GM12892 (cell line): ENCODE measurements around the gene GBE1.

Source experiments
- POLR2A ChIP-seq: IDR thresholded peaks from 2 replicates; pipeline ENCODE4 v1.6.1; 2011; ENCODE audit warnings: low read depth, low read length, control low read depth
- POLR2AphosphoS5 ChIP-seq: IDR thresholded peaks from 2 replicates; pipeline ENCODE4 v1.6.1; 2011; ENCODE audit warnings: low read depth, low read length, control low read depth
- TAF1 ChIP-seq: IDR thresholded peaks from 2 replicates; pipeline ENCODE4 v1.6.1; 2011; ENCODE audit warnings: low read depth, mild to moderate bottlenecking, control low read depth, low read length, borderline replicate concordance

DNA sequence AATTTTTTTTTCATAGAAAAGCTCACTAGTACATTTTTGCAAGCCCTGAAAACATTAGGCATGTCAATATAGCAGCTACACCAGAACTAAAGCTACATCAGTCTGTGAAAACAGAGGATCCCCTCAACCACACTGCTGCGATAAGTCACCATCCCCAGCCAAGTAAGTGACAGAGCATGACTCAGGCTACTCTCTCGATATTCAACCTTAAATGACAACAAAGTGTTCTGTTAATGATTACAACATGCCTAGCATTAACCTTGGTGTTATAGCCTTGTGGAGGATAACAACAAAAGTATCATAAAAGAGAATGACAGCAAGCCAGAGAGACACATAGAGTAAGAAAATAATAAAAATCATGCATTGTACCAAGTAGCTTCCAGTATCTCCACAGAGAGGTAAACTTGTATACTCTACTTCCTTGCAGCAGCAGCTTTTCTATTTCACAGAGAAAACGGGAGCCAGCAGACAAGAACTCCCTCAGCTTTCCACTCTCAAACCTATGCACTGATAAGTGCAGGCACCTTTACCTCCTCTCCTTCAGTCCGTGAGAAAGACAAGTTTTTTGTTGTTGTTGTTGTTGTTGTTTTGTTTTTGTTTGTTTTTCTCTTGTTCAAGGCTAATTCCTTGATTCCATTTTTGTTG lies 76.6 kb downstream of the GBE1 start:
- TF ChIP-seq TAF1 (no peak), POLR2AphosphoS5 (no peak), POLR2A (no peak)
